ENCODE data around the gene CHD2. TPM values are rescaled to one million over a fixed set of nuclear protein-coding genes. Genes with fewer than 3 reads are reported as not detected.

CHD2 gene
- total RNA-seq, 1 donor from 2014 or later = 100 TPM

DNA sequence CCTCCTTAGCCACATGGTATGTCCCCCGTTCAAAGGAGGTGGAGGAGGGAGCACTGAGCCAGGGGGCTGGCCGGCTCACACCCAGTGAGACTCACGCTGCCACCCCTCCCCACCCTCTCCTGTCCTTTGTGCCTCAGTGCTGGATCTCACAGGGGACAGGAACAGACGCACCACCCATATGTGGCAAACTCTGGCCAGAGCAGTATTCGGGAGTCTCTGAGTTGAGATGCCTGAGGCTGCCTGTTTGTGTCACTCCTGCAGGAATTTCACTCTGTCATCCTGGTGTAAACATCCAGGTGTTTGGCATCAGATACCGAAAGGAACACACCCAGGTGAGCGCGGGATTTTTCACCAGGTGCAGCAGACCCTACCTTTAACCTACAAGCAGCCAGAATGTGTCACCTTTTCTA is 163.1 kb downstream of the CHD2 start:
- peak overlapping the region; percentile 1 to 2 for H3K4me3 ChIP-seq
- TF ChIP-seq, protein P1, sequence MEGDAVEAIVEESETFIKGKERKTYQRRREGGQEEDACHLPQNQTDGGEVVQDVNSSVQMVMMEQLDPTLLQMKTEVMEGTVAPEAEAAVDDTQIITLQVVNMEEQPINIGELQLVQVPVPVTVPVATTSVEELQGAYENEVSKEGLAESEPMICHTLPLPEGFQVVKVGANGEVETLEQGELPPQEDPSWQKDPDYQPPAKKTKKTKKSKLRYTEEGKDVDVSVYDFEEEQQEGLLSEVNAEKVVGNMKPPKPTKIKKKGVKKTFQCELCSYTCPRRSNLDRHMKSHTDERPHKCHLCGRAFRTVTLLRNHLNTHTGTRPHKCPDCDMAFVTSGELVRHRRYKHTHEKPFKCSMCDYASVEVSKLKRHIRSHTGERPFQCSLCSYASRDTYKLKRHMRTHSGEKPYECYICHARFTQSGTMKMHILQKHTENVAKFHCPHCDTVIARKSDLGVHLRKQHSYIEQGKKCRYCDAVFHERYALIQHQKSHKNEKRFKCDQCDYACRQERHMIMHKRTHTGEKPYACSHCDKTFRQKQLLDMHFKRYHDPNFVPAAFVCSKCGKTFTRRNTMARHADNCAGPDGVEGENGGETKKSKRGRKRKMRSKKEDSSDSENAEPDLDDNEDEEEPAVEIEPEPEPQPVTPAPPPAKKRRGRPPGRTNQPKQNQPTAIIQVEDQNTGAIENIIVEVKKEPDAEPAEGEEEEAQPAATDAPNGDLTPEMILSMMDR (IDR thresholded peaks at IDR 0.05) = no peak

DNA sequence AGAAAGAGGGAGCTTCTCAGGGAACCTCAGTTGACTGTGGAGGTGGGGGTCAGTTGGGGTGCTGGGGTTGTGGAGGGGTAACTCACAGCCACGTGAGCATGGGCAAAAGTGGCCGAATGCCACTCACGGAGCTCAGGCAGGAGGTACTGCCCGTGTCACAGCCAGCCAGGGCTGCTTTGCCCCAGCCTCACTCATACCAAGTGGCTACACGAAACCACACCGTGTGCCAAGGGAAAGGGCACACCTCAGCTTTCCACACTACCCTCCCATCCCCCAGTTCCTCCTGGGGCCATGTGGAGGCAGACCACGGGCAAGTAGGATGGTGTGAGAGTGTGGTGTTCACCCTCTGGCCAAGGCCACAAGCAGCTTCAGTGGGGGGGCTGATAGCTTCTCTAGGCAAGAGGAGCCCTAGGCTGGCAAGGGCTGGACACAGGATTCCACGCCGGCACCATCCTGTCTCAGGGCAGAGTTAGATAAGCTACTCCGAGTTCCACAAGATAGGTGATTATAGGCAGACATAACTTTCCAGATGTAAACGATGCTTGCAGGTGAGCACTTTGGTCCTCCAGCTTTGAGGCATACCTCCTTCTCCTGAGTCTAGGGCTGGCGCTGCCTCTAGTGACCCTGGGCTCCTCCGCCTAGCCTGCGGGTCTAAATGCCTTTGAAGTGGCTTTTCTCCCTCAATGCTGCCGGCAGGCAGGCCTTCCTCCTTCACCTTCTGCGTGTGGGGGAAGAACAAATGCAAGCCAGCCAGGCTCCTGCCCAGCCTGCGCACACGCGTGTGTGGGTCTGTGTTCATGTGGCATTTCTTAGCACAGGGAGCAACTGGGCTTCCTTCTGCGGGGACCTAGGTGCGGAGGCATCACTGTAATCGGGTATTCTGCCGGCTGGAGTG is 163.9 kb downstream of the CHD2 start:
- no peaks in the 10 kb centered on the region for H3K9me3 ChIP-seq
- no peak for DNase-seq (ENCODE audit: extremely low spot score in 2 of 2)
- peaks cover 0 to 6% of the 10 kb centered on the region in 2 donors for H3K36me3 ChIP-seq
- H3K27me3 ChIP-seq = no peaks in the 10 kb centered on the region
- H3K4me3 ChIP-seq = no peak overlapping the region
- peaks cover 86% of the 10 kb centered on the region for H3K4me1 ChIP-seq
- TF ChIP-seq POLR2A (IDR thresholded peaks at IDR 0.05) (no peak), POLR2AphosphoS5 (IDR thresholded peaks at IDR 0.05; ENCODE audit: insufficient read depth in 1 of 2, low read depth in 1 of 2) (no peak)
- TF ChIP-seq, protein P1 (IDR thresholded peaks at IDR 0.05) = no peak
- peak overlapping the region; percentile 71 for H3K27ac ChIP-seq
- intact Hi-C loops (cut with DNase I) = no loop called here

More for the DNA sequence above, 163.1 kb downstream of the CHD2 start:
- no peak for DNase-seq (ENCODE audit: extremely low spot score in 2 of 2)
- intact Hi-C loops (cut with DNase I) = no loop called here
- H3K27me3 ChIP-seq = no peaks in the 10 kb centered on the region
- H3K4me1 ChIP-seq = peaks cover 84% of the 10 kb centered on the region
- peaks cover 0 to 6% of the 10 kb centered on the region in 2 donors for H3K36me3 ChIP-seq
- no peaks in the 10 kb centered on the region for H3K9me3 ChIP-seq
- peak overlapping the region; percentile 71 for H3K27ac ChIP-seq

DNA sequence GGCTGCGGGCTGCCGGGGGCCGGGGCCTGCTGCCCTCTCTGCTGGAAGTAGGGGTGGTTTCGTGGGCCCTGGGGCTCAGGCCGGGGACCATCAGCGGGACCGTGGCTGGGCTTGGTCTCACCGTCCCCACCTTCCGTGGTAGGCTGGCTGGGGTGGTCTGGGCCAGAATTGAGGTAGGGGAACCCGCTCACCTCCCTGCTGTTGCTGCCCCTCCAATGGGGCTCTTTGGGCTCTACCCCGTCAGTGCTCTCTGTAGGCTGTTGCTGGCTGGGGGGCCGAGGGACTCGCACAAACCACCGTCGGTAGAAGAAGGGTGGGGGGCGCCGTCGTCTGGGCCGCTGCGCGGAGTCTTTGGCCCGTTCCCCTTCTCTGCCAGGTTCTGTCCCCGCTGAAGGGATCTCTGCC is 165.5 kb downstream of the CHD2 start:
- no peak for TF ChIP-seq POLR2AphosphoS5 (IDR thresholded peaks at IDR 0.05; ENCODE audit: insufficient read depth in 1 of 2, low read depth in 1 of 2)
- Histone ChIP-seq H3K27ac (no peak overlapping the region), H3K4me3 (no peak overlapping the region), H3K36me3 (peaks cover 0 to 6% of the 10 kb centered on the region in 2 donors), H3K9me3 (no peaks in the 10 kb centered on the region), H3K27me3 (no peaks in the 10 kb centered on the region), H3K4me1 (peaks cover 86% of the 10 kb centered on the region)
- intact Hi-C loops (cut with DNase I) = no loop called here
- no peak for DNase-seq (ENCODE audit: extremely low spot score in 2 of 2)

DNA sequence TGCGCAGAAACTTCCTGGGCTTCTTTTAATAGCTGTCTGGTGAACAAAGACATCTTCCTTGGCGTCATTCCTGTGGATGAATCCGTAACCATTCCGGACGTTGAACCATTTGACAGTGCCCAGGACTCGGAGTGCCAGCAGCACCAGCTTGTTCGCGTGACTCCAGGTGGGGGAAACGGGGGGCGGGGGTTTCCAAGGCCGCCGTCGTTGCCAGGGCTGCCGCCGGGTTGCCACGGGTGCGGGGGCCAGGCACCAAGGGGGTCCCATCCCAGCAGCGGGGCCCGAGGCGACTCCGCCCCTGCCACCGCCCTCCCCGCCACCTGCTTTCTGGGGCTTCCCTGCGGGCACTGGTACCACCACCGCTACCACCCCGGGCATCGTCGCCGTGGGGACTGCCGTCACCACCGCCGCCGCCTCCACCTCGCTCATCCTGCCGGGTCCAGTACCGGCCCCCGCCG is 166.1 kb downstream of the CHD2 start:
- H3K4me3 ChIP-seq = no peak overlapping the region
- no peak for DNase-seq (ENCODE audit: extremely low spot score in 2 of 2)

DNA sequence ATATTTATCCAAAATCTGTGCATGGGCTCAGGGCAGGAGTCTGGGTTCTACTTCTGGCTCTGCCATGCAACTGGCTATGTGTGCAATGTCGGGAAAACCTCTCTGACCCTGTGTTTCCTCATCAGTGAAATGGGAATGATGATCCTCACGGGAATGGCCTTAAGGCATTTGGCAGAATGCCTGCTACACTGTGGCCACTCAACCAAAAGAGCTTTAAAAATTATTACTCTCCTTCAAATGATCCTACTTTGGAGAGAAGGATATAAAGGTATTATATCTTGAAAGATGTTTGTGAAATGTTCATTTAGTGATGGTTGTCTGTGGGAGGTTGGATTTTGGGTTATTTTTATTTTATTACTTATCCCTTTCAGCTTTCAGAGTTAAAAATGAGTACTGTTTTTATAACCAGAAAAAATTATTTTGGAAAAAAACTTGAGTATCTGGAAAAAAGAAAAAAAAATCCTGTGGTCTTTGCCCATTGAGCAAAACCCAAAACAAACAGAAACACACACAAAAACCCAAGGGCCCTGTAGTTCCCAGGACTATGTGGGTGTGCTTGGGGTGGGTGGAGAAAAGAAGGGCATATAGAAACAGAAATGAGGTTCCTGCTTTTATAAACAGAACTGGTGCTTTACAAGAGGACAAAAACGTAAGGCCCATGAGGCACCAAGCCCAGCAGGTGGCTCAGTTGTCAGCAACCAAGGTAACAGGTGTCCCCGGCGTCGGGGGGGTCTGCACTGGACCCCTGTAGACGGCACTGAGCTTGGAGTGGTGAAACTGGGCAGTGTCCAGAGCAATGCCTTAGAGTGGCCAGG is 166.9 kb downstream of the CHD2 start:
- Histone ChIP-seq H3K4me1 (peaks cover 86% of the 10 kb centered on the region), H3K27ac (peak overlapping the region; percentile 31), H3K4me3 (no peak overlapping the region), H3K27me3 (no peaks in the 10 kb centered on the region), H3K36me3 (peaks cover 0 to 6% of the 10 kb centered on the region in 2 donors), H3K9me3 (no peaks in the 10 kb centered on the region)
- no peak for TF ChIP-seq POLR2AphosphoS5 (IDR thresholded peaks at IDR 0.05; ENCODE audit: insufficient read depth in 1 of 2, low read depth in 1 of 2)
- no peak for TF ChIP-seq POLR2A (IDR thresholded peaks at IDR 0.05)
- TF ChIP-seq, protein P1 (IDR thresholded peaks at IDR 0.05) = no peak
- intact Hi-C loops (cut with DNase I) = no loop called here
- DNase-seq (ENCODE audit: extremely low spot score in 2 of 2) = no peak

More for the DNA sequence above, 166.1 kb downstream of the CHD2 start:
- peaks cover 86% of the 10 kb centered on the region for H3K4me1 ChIP-seq
- no peaks in the 10 kb centered on the region for H3K9me3 ChIP-seq
- no peak overlapping the region for H3K27ac ChIP-seq
- TF ChIP-seq POLR2AphosphoS5 (IDR thresholded peaks at IDR 0.05; ENCODE audit: insufficient read depth in 1 of 2, low read depth in 1 of 2) (no peak), POLR2A (IDR thresholded peaks at IDR 0.05) (no peak)
- TF ChIP-seq, protein P1 (IDR thresholded peaks at IDR 0.05) = no peak
- H3K36me3 ChIP-seq = peaks cover 0 to 6% of the 10 kb centered on the region in 2 donors
- intact Hi-C loops (cut with DNase I) = no loop called here
- no peaks in the 10 kb centered on the region for H3K27me3 ChIP-seq
